GM18858 (cell line): ENCODE measurements around the gene NEMP2.

ENCODE experiments used
- ATAC-seq: cut with Tn5 transposase; IDR thresholded peaks from one replicate; pipeline ENCODE4 v1.9.1; 2021; ENCODE audit not compliant: unreplicated experiment

NEMP2 gene

DNA sequence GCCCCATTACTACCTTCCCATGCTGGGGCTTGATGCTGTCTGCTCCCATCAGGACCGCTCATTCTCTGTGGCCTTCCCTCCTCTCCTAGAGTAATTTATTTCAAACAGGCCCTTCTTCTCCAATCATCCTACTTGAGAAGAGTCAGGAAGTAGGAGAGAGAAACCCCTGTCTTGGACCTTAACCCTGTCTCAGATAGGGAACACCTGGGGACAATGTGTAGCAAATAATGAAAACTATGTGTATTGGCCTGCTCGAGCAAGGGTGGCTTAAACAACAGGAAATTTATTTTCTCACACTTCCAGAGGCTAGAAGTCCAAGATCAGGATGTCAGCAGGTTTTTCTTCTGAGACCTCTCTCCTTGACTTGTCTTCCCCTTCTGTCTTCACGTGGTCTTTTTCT, 26.6 kb upstream of the NEMP2 start:
- ATAC-seq = no peak

- no peak for ATAC-seq
These were observed 20.0 kb upstream of the NEMP2 start for GRCh38 chr2:190554357-190555006.

DNA sequence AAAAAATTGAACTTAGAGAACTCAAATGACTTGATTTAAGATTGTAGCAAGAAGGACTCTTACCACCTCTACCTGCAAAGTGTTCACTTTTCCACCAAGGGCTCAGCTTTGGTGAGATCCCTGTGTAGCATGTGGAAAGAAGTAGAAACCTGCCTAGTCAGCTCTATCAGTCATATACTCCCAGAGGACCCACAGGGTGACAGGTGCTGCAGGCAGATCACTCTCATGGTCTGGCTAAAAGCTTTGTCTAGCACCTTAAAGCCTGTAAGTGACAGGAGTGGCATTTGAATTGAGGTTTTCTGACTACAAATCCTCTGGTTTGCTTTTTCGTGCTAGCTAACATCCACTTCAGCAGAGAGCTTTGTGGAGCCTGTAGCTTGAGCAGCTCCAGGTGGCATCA, 18.7 kb upstream of the NEMP2 start:
- no peak for ATAC-seq

DNA sequence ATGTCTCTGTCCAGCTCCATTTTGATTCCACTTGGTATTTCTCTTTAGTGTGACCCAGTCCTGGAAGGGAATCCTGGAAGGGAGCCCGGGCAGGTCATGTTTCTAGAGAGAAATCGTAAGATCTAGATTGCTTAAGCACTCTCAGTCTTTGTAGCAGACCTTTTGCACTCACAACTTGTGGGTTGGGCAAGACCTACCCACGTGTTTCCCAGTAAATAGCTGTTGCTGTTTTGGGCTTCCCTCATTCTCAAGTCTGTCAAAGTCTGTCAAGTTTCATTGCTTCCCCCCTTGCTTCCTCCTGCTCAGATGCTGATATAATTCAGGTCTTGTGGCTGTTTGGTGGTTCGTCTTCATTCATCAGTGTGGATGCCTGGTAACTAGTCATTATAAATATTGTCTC, 17.4 kb upstream of the NEMP2 start:
- peak; percentile 49 for ATAC-seq

DNA sequence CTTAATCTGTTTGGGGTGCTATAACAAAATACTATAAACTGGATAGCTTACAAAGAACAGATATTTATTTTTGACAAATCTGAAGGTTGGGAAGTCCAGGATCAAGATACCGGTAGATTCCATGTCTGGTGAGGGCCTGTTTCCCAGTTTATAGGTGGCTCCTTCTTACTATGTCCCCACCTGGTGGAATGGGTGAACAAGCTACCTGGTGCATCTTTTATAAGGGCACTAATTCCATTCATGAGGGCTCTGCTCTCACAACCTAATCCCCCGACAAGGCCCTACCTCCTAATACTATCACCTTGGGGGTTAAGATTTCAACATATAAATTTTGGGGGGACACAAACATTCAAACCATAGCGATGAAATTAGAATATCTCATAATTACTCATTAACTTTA, 15.6 kb upstream of the NEMP2 start:
- no peak for ATAC-seq

- no peak for ATAC-seq
These were observed 13.4 kb upstream of the NEMP2 start for GRCh38 chr2:190547886-190548285.

DNA sequence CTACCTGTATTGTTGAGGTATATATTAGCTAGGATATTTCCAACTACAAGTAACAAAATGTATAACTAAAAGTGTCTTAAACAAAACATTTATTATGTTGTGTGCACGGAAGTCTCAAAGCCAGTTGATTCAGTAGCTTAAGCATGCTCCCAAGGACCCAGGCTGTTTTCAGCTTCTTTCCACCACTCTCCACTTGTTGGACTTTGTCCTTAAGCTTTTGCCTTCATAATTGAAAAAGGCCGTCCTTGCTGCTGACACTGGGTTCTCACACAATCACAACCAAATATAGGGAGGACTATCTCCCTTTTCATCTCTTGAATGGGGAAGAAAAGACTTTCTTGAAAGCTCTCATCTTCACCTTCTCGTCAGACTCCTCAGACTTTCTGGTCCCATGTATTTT, 12.2 kb upstream of the NEMP2 start:
- ATAC-seq = no peak

DNA sequence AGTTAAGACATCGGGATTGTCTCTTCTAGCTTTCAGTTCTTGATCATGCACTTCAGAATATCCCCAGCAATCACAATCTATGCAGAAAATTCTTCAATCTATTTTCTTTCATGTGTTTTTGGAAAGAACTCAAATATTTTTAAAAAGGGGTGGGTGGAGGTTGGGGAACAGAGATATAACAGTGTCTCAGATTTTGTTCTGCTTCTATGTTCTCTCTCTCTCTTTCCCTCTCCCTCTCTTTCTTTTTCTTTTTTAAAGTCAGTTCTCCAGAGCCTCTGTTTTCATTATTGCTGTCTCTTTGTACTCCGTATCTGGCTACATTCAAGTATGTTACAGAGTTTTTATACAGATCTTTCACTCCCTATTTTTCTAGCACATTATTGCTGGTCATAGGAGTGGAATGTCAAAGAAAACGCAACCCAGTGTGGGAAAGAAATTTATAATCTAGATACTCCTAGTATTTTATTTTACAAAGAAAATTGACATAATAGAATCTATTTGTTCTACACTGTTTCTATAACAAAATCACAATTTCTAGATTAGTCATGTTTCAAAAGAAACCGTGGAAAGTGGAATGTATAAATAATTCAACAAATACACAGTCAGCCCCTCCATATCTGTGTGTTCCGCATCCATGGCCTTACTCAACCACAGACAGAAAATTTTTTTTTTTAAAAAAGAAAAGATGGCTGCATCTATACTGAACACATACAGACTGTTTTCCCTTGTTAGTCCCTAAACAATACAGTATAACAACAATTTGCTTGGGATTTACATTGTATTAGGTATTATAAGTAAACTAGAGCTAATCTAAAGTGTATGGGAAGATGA, 11.2 kb upstream of the NEMP2 start:
- no peak for ATAC-seq

GRCh38 chr2:190545093-190545492, 10.6 kb upstream of the NEMP2 start:
- ATAC-seq = no peak

GRCh38 chr2:190540048-190540447, 5.5 kb upstream of the NEMP2 start:
- ATAC-seq = no peak

GRCh38 chr2:190538201-190538600, 3.7 kb upstream of the NEMP2 start:
- ATAC-seq = no peak

DNA sequence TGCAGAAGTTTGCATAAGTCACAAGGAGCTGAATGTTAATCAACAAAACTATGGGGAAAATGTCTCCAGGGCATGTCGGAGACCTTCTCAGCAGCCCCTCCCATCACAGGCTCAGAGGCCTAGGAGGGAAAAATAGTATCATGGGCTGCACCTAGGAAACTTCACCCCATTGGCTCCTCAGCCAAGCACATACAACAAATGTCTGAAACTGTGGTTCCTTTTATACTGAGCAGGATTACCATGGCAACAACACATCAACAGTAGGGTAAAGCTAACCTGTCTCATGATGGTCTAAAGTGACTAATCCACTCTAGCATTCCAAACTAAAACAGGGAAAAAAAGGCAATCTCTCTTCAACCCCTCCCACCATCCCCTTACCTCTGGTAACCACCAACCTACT, 3.2 kb upstream of the NEMP2 start:
- ATAC-seq = no peak

- ATAC-seq = no peak
These were observed 1.1 kb upstream of the NEMP2 start for GRCh38 chr2:190535586-190535985.

DNA sequence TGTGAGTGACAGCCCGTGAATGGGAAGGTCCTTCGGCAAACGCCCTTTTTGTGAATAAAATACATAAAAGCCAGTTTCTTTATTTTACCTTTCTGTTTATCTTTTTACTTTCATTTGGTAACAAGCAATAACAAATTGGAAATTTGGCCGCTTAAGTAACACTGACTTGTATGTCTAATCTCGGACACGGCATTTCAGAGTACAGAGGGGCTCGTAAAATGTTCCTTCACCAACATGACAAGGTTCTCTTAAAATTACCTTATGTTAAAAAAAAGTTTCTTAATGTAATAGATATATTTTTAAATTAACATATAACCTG, 558 bp upstream of the NEMP2 start:
- no peak for ATAC-seq

DNA sequence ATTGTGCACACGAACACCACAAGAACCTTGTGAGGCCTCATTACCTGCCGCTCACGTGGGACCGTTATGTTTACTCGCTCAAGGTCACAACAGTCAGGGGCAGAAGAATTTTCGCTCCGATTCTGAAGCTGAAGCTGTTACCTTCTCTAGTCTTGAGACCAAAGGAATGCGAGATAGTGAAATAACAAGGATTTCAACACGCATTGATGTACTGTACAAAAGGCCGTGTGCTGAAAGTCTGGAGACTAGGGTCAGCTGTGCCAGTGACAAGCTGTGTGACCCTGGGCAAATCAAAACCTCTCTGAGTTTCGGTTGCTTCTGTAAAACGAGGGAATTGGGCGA, 583 bp downstream of the NEMP2 start:
- peak; percentile 10 for ATAC-seq

DNA sequence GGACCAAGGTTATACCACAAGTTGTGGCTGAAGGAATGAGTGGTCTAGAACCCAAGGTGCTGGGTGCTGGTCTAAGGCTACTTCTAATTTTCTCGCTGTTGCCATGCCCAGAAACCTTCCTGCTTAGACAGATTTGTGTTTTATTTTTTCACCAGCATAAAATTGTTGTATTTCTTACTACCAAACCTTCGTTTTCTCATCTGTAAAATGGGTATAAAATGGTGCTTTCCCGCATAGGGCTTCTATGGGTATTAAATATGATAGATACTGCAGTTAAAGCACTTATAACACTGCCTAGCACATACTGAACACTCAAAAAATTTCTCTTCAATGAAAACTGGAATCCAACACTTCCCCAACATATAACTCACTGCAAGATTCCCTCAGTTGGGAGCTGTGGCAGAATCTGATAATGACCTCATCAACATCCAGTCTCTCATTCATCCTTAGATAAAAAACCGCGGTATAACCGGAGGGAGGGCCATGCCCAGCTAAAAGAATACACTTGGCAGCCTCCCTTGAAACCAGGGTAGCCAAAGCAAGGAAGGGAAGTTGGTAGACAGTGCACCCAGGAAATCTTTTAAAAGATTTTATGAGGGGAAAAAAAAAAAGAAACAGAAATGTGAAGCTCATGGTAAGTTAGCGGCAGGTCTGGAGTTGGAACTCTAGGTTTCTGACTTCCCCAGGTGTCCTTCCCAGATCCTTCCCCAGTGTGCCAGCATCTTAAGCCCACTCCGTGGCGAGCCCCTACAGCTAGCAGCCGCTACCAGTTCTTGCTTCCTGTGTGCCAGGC, 1.2 kb downstream of the NEMP2 start:
- ATAC-seq = no peak

- ATAC-seq = no peak
These were observed 1.9 kb downstream of the NEMP2 start for GRCh38 chr2:190532581-190532980.

GRCh38 chr2:190530248-190530900, 4.1 kb downstream of the NEMP2 start:
- no peak for ATAC-seq

GRCh38 chr2:190529486-190530247, 4.9 kb downstream of the NEMP2 start:
- ATAC-seq = no peak

DNA sequence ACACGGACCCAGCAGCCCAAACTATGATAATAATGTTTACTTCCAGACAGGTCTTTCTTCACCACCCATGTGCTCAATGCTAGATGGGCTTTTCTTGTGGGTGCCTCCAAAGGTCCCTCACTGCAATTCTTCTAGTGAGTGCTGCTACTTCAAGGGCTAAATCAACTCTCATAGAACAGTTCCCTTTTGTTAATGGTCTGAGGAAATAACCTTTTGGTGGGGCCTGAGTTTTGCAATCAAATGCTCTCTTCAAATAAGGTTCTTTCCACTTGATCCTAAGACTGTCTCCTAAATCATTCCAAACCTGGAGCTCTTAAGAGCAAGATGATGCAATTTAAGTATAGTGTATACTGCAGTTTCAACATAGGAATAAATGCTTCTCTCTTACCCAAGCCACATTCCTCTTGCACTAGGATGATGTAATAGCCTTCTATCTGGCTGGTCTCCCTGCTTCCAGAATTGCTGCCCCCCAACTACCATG, 6.0 kb downstream of the NEMP2 start:
- no peak for ATAC-seq

DNA sequence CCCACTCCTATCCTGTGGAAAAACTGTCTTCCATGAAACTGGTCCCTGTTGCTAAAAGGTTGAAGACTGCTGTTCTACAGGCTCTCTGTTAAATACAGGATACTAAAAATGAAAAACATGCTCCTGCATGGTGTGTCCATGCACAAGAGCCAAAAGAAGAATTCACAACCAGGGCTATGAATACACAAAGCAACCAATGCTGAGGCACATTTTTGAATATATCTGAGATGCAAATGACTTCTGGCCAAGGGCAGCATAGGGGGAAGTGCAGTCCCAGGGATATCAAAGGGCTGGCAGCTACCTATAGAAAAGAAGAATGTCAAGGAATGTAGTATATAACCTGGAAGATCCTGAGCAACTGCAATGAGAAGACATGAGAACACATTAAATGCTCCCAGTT, 6.6 kb downstream of the NEMP2 start:
- no peak for ATAC-seq
